Left ventricle myocardium inferior (tissue), 1 donor: ENCODE measurements around the gene NHLRC4. TPM values are rescaled to one million over a fixed set of nuclear protein-coding genes. Genes with fewer than 3 reads are reported as not detected.

Experiments
- DNase-seq: peaks from one replicate; pipeline ENCODE4 v3.0.0-alpha.2; 2020
- H3K27ac ChIP-seq: fragments of 200-600 bp; replicated peaks from 2 replicates; pipeline ENCODE4 v1.8.0; 2021
- H3K27me3 ChIP-seq: fragments of 200-600 bp; 2 replicates; pipeline ENCODE4 v1.8.0; 2021; ENCODE audit warnings: low read depth
- H3K36me3 ChIP-seq: fragments of 200-600 bp; 2 replicates; pipeline ENCODE4 v1.8.0; 2021
- H3K4me1 ChIP-seq: fragments of 200-600 bp; 2 replicates; pipeline ENCODE4 v1.8.0; 2021
- H3K4me3 ChIP-seq: fragments of 200-600 bp; 2 replicates; pipeline ENCODE4 v1.8.0; 2021; ENCODE audit warnings: mild to moderate bottlenecking, moderate library complexity
- H3K9me3 ChIP-seq: fragments of 200-600 bp; replicated peaks from 2 replicates; pipeline ENCODE4 v1.8.0; 2021
- intact Hi-C: fragments of 100-400 bp; cut with micrococcal nuclease; formaldehyde crosslinking; loops from one replicate; pipeline ENCODE4 v1.11.0; 2022
- total RNA-seq: library from RNA; stranded (reverse); fragmentation: NEBNext Ultra II Directional; extraction: Animal tissue kit (Norgen Biotek cat#: 25700); gene quantifications from one replicate; pipeline ENCODE4 v1.2.1, GENCODE V29; 2021
- TF ChIP-seq, protein P1 (sequence below): fragments of 200-600 bp; IDR thresholded peaks from 2 replicates; pipeline ENCODE4 v1.8.0; 2021; ENCODE audit warnings: antibody characterized with exemption, mild to moderate bottlenecking, borderline replicate concordance
- donor health status: DM: no; HTN: yes; CAD: no; lungs with severe emphysema.

Gene NHLRC4
- total RNA-seq, 1 donor from 2014 or later: 0.11 TPM

DNA sequence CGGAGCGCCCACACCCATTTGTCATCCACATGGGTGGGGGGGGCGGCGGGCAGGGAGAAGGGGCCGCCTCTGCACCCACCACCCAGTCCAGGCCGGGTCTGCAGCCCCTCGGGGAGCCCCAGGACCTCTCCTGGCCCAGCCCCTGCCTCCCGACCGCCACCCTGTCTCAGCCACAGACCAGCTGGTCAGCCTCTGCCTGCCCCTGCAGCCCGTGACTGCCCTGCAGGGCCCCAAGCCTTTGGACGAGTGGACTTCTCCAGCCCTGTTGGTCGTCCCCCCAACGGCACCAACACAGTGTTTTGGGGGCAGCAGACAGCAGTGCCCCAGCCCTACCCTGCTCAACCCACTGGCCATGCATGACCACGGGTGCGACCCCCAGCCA lies 5.4 kb upstream of the NHLRC4 start:
- Histone ChIP-seq H3K27ac (no peak overlapping the region), H3K9me3 (no peaks in the 10 kb centered on the region), H3K27me3 (peaks cover 76% of the 10 kb centered on the region), H3K36me3 (no peaks in the 10 kb centered on the region), H3K4me1 (peaks cover 21% of the 10 kb centered on the region), H3K4me3 (no peak overlapping the region)
- no peak for DNase-seq
- TF ChIP-seq, protein P1, sequence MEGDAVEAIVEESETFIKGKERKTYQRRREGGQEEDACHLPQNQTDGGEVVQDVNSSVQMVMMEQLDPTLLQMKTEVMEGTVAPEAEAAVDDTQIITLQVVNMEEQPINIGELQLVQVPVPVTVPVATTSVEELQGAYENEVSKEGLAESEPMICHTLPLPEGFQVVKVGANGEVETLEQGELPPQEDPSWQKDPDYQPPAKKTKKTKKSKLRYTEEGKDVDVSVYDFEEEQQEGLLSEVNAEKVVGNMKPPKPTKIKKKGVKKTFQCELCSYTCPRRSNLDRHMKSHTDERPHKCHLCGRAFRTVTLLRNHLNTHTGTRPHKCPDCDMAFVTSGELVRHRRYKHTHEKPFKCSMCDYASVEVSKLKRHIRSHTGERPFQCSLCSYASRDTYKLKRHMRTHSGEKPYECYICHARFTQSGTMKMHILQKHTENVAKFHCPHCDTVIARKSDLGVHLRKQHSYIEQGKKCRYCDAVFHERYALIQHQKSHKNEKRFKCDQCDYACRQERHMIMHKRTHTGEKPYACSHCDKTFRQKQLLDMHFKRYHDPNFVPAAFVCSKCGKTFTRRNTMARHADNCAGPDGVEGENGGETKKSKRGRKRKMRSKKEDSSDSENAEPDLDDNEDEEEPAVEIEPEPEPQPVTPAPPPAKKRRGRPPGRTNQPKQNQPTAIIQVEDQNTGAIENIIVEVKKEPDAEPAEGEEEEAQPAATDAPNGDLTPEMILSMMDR: no peak
- intact Hi-C loops: no loop called here

DNA sequence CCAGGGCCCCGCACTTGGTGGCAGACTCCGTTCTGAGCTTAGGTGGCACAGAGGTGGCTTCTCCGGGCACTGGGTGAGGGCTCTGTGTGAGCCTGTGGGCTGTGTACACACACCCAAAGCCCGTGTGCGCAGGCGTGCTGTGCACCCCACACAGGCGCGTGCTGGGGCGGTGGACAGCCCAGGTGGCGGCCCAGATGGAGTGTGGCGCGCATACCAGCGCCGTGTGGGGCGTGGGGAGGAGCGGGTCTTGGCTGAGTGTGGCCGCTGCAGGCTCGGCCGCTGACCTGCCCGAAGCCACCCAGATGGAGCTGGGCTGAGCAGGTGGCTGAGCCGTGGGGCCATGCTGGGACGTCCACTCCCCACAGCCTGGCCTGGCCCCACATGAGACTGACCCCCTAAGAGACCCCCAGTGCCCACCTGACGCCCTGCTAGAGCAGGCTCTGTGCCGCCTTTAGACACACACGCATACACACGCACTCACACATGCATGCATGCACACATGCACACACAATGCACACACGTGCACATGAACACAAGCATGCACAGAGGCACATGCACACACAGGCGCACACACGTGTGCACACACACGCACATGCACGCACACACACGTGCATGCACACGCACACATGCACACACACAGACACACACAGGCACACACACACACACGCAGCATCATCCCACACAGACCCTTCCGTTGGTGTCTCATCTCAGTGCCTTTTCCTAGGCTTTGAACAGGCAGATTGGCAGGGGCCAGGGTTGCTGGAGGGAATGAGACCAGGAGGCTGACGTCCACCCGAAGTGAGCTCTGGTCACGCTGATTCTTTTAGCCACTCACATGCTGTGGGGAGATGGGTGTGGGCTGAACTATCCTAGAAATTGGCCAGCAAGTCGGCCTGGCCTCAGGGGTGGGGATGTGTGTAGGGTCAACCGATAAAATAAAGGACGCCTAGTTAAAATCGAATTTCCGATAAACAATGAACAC lies 4.6 kb upstream of the NHLRC4 start:
- intact Hi-C loops: no loop called here
- H3K4me3 ChIP-seq: no peak overlapping the region
- no peaks in the 10 kb centered on the region for H3K36me3 ChIP-seq
- DNase-seq: no peak
- no peaks in the 10 kb centered on the region for H3K9me3 ChIP-seq
- H3K27ac ChIP-seq: no peak overlapping the region
- H3K4me1 ChIP-seq: peaks cover 30% of the 10 kb centered on the region
- peaks cover 76% of the 10 kb centered on the region for H3K27me3 ChIP-seq
- TF ChIP-seq, protein P1: no peak

DNA sequence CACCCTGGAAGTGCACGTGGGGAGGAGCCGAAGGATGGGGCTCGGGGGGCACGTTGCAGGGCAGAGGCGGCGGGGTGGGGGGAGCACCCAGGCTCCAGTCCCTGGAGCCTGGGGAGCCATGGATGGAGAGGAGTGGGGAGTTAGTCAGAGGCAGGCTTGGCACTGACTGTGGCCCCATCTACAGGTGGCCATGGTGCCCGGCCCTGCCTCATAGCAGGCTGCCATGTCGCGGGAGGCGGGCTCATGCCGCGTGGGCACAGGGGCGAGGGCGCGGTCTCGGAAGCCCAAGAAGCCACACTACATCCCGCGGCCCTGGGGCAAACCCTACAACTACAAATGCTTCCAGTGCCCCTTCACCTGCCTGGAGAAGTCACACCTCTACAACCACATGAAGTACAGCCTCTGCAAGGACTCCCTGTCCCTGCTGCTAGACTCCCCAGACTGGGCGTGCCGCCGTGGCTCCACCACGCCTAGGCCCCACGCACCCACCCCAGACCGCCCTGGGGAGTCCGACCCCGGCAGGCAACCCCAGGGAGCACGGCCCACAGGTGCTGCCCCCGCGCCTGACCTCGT lies 3.6 kb upstream of the NHLRC4 start:
- intact Hi-C loops: no loop called here
- peaks cover 70% of the 10 kb centered on the region for H3K27me3 ChIP-seq
- H3K9me3 ChIP-seq: no peaks in the 10 kb centered on the region
- TF ChIP-seq, protein P1: no peak
- DNase-seq: no peak
- peaks cover 36% of the 10 kb centered on the region for H3K4me1 ChIP-seq
- no peak overlapping the region for H3K27ac ChIP-seq
- no peaks in the 10 kb centered on the region for H3K36me3 ChIP-seq
- H3K4me3 ChIP-seq: no peak overlapping the region

DNA sequence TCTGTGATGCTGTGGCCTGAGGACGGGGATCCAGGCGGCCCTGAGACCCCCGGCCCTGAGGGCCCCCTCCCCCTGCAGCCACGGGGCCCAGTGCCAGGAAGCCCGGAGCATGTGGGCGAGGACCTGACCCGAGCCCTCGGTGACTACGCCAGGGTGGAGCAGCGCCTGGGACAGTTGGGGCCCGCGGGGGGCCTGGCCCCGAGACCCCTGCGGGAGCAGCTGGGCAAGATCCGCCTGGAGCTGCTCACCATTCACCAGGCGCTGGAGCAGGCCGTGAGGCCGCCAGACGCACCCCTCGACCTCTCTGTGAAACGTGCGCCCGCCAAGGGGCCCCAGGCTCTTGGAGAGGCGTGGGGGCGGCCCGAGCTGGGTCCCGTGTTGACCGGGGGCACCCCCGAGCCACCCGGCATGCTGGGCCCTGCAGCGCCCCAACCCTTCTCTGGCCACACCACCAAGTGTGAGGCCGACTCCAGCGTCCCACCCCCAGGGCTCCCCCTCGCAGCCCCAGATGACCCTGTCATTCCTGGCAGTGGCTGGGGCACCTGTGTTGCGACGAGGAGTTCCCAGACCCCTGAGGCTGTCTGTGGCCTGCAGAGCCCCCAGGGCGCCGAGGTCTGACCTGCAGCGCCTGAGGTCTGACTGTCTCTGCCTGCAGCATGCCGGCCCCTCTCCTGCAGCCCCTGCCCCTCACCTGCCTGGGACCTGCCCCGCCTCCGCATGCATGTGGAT lies 2.0 kb upstream of the NHLRC4 start:
- Histone ChIP-seq H3K27me3 (peaks cover 53% of the 10 kb centered on the region), H3K4me1 (peaks cover 39% of the 10 kb centered on the region), H3K27ac (no peak overlapping the region), H3K4me3 (no peak overlapping the region), H3K9me3 (no peaks in the 10 kb centered on the region), H3K36me3 (no peaks in the 10 kb centered on the region)
- TF ChIP-seq, protein P1: no peak
- no peak for DNase-seq
- intact Hi-C loops: no loop called here
